ENCODE measurements around the gene EPHA7. TPM values are rescaled to one million over a fixed set of nuclear protein-coding genes. Genes with fewer than 3 reads are reported as not detected.

EPHA7 gene
- total and polyA plus RNA-seq, 9 donors = 6.5 to 22.4 (median 12.1) TPM

- H3K9me3 ChIP-seq (replicated peaks; ENCODE audit: control insufficient read depth, low read depth, low read length) = no peaks in the 10 kb centered on the region
- no peak overlapping the region for H3K27ac ChIP-seq (ENCODE audit: low read length)
- no peaks in the 10 kb centered on the region for H3K36me3 ChIP-seq (ENCODE audit: control insufficient read depth, insufficient read depth, low read length)
- no peaks in the 10 kb centered on the region for H3K4me1 ChIP-seq (ENCODE audit: control insufficient read depth, insufficient read depth, low read length)
- no peak for DNase-seq
- H3K27me3 ChIP-seq (ENCODE audit: control insufficient read depth, insufficient read depth, low read length) = no peaks in the 10 kb centered on the region
- WGBS (ENCODE audit: insufficient coverage) = 80% methylated on average over 2 of the region's 4 CpGs
- no peak overlapping the region for H3K4me3 ChIP-seq (ENCODE audit: low read length)
Measured at GRCh38 chr6:93222071-93222851, 197.1 kb downstream of the EPHA7 start.

- no peaks in the 10 kb centered on the region for H3K27me3 ChIP-seq (ENCODE audit: control insufficient read depth, insufficient read depth, low read length)
- H3K4me1 ChIP-seq (ENCODE audit: control insufficient read depth, insufficient read depth, low read length) = no peaks in the 10 kb centered on the region
- H3K9me3 ChIP-seq (replicated peaks; ENCODE audit: control insufficient read depth, low read depth, low read length) = no peaks in the 10 kb centered on the region
- no peaks in the 10 kb centered on the region for H3K36me3 ChIP-seq (ENCODE audit: control insufficient read depth, insufficient read depth, low read length)
- no peak overlapping the region for H3K27ac ChIP-seq (ENCODE audit: low read length)
- DNase-seq = no peak
- no peak overlapping the region for H3K4me3 ChIP-seq (ENCODE audit: low read length)
- no CpG with 5 or more reads among the region's 1 CpG for WGBS (ENCODE audit: insufficient coverage)
Measured at GRCh38 chr6:93219447-93219846, 199.9 kb downstream of the EPHA7 start.

GRCh38 chr6:93218096-93218495, 201.3 kb downstream of the EPHA7 start:
- H3K9me3 ChIP-seq (replicated peaks; ENCODE audit: control insufficient read depth, low read depth, low read length) = no peaks in the 10 kb centered on the region
- H3K36me3 ChIP-seq (ENCODE audit: control insufficient read depth, insufficient read depth, low read length) = no peaks in the 10 kb centered on the region
- H3K4me1 ChIP-seq (ENCODE audit: control insufficient read depth, insufficient read depth, low read length) = peaks cover 3% of the 10 kb centered on the region
- peak; percentile 62 for DNase-seq
- H3K27ac ChIP-seq (ENCODE audit: low read length) = no peak overlapping the region
- no CpG with 5 or more reads among the region's 2 CpGs for WGBS (ENCODE audit: insufficient coverage)
- no peaks in the 10 kb centered on the region for H3K27me3 ChIP-seq (ENCODE audit: control insufficient read depth, insufficient read depth, low read length)
- no peak overlapping the region for H3K4me3 ChIP-seq (ENCODE audit: low read length)

GRCh38 chr6:93213028-93213427, 206.3 kb downstream of the EPHA7 start:
- WGBS (ENCODE audit: insufficient coverage) = 92% methylated on average over 1 of the region's 2 CpGs
- no peaks in the 10 kb centered on the region for H3K27me3 ChIP-seq (ENCODE audit: control insufficient read depth, insufficient read depth, low read length)
- DNase-seq = no peak
- no peaks in the 10 kb centered on the region for H3K36me3 ChIP-seq (ENCODE audit: control insufficient read depth, insufficient read depth, low read length)
- H3K4me1 ChIP-seq (ENCODE audit: control insufficient read depth, insufficient read depth, low read length) = peaks cover 5% of the 10 kb centered on the region
- no peak overlapping the region for H3K4me3 ChIP-seq (ENCODE audit: low read length)
- no peak overlapping the region for H3K27ac ChIP-seq (ENCODE audit: low read length)
- H3K9me3 ChIP-seq (replicated peaks; ENCODE audit: control insufficient read depth, low read depth, low read length) = no peaks in the 10 kb centered on the region

GRCh38 chr6:93210908-93211307, 208.5 kb downstream of the EPHA7 start:
- H3K4me3 ChIP-seq (ENCODE audit: low read length) = no peak overlapping the region
- no peak for DNase-seq
- peaks cover 5% of the 10 kb centered on the region for H3K4me1 ChIP-seq (ENCODE audit: control insufficient read depth, insufficient read depth, low read length)
- H3K9me3 ChIP-seq (replicated peaks; ENCODE audit: control insufficient read depth, low read depth, low read length) = no peaks in the 10 kb centered on the region
- no peaks in the 10 kb centered on the region for H3K27me3 ChIP-seq (ENCODE audit: control insufficient read depth, insufficient read depth, low read length)
- no peak overlapping the region for H3K27ac ChIP-seq (ENCODE audit: low read length)
- H3K36me3 ChIP-seq (ENCODE audit: control insufficient read depth, insufficient read depth, low read length) = no peaks in the 10 kb centered on the region

GRCh38 chr6:93209358-93209757, 210.0 kb downstream of the EPHA7 start:
- Histone ChIP-seq H3K27me3 (ENCODE audit: control insufficient read depth, insufficient read depth, low read length) (no peaks in the 10 kb centered on the region), H3K36me3 (ENCODE audit: control insufficient read depth, insufficient read depth, low read length) (no peaks in the 10 kb centered on the region), H3K9me3 (replicated peaks; ENCODE audit: control insufficient read depth, low read depth, low read length) (no peaks in the 10 kb centered on the region), H3K4me3 (ENCODE audit: low read length) (no peak overlapping the region), H3K4me1 (ENCODE audit: control insufficient read depth, insufficient read depth, low read length) (peaks cover 5% of the 10 kb centered on the region), H3K27ac (ENCODE audit: low read length) (no peak overlapping the region)
- 52% methylated on average over 2 of the region's 4 CpGs for WGBS (ENCODE audit: insufficient coverage)
- peak; percentile 16 for DNase-seq

- DNase-seq = peak; percentile 69
- Histone ChIP-seq H3K9me3 (replicated peaks; ENCODE audit: control insufficient read depth, low read depth, low read length) (no peaks in the 10 kb centered on the region), H3K4me3 (ENCODE audit: low read length) (no peak overlapping the region), H3K4me1 (ENCODE audit: control insufficient read depth, insufficient read depth, low read length) (no peaks in the 10 kb centered on the region), H3K27ac (ENCODE audit: low read length) (peak overlapping the region; percentile 26), H3K27me3 (ENCODE audit: control insufficient read depth, insufficient read depth, low read length) (no peaks in the 10 kb centered on the region), H3K36me3 (ENCODE audit: control insufficient read depth, insufficient read depth, low read length) (no peaks in the 10 kb centered on the region)
- WGBS (ENCODE audit: insufficient coverage) = no CpG with 5 or more reads among the region's 1 CpG
Measured at GRCh38 chr6:93196406-93196970, 222.9 kb downstream of the EPHA7 start.

GRCh38 chr6:93194480-93194879, 224.9 kb downstream of the EPHA7 start:
- Histone ChIP-seq H3K36me3 (ENCODE audit: control insufficient read depth, insufficient read depth, low read length) (no peaks in the 10 kb centered on the region), H3K27ac (ENCODE audit: low read length) (no peak overlapping the region), H3K27me3 (ENCODE audit: control insufficient read depth, insufficient read depth, low read length) (no peaks in the 10 kb centered on the region), H3K4me3 (ENCODE audit: low read length) (no peak overlapping the region), H3K9me3 (replicated peaks; ENCODE audit: control insufficient read depth, low read depth, low read length) (no peaks in the 10 kb centered on the region), H3K4me1 (ENCODE audit: control insufficient read depth, insufficient read depth, low read length) (no peaks in the 10 kb centered on the region)
- DNase-seq = no peak

GRCh38 chr6:93193868-93194267, 225.5 kb downstream of the EPHA7 start:
- no CpG with 5 or more reads among the region's 2 CpGs for WGBS (ENCODE audit: insufficient coverage)
- Histone ChIP-seq H3K27ac (ENCODE audit: low read length) (no peak overlapping the region), H3K9me3 (replicated peaks; ENCODE audit: control insufficient read depth, low read depth, low read length) (no peaks in the 10 kb centered on the region), H3K27me3 (ENCODE audit: control insufficient read depth, insufficient read depth, low read length) (no peaks in the 10 kb centered on the region), H3K4me1 (ENCODE audit: control insufficient read depth, insufficient read depth, low read length) (no peaks in the 10 kb centered on the region), H3K36me3 (ENCODE audit: control insufficient read depth, insufficient read depth, low read length) (no peaks in the 10 kb centered on the region), H3K4me3 (ENCODE audit: low read length) (no peak overlapping the region)
- DNase-seq = no peak

All from muscle of leg (tissue), 11 donors.